ENCODE results near the gene CTU1. TPM values are rescaled to one million over a fixed set of nuclear protein-coding genes. Genes with fewer than 3 reads are reported as not detected.

Gene CTU1
- total RNA-seq, 1 experiment from 2014 or later = 8.6 TPM

DNA sequence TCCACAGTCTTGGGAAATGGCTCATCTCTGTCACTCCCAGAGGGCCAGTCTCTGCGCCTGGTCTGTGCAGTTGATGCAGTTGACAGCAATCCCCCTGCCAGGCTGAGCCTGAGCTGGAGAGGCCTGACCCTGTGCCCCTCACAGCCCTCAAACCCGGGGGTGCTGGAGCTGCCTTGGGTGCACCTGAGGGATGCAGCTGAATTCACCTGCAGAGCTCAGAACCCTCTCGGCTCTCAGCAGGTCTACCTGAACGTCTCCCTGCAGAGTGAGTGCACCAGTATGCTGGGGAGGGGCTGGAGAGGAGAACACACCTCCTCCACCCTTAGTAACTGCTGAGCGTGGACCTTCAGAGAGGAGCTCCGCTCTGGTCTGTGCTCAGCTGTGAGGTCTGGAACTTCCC lies 18.8 kb upstream of the CTU1 start:
- Mint-ChIP-seq H3K9me3 (no peaks in the 10 kb centered on the region), H3K27ac (no peak overlapping the region), H3K27me3 (ENCODE audit: low read depth) (peaks cover 6% of the 10 kb centered on the region; the same call in 1 of the 2 replicates), H3K4me3 (no peak overlapping the region), H3K36me3 (no peaks in the 10 kb centered on the region), H3K4me1 (peaks cover 1% of the 10 kb centered on the region; the same call in 1 of the 2 replicates)
- TF ChIP-seq, protein P1, sequence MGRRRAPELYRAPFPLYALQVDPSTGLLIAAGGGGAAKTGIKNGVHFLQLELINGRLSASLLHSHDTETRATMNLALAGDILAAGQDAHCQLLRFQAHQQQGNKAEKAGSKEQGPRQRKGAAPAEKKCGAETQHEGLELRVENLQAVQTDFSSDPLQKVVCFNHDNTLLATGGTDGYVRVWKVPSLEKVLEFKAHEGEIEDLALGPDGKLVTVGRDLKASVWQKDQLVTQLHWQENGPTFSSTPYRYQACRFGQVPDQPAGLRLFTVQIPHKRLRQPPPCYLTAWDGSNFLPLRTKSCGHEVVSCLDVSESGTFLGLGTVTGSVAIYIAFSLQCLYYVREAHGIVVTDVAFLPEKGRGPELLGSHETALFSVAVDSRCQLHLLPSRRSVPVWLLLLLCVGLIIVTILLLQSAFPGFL (CRISPR knock-in tag; IDR thresholded peaks at IDR 0.05; ENCODE audit: borderline replicate concordance) = no peak
- TF ChIP-seq, protein P2, sequence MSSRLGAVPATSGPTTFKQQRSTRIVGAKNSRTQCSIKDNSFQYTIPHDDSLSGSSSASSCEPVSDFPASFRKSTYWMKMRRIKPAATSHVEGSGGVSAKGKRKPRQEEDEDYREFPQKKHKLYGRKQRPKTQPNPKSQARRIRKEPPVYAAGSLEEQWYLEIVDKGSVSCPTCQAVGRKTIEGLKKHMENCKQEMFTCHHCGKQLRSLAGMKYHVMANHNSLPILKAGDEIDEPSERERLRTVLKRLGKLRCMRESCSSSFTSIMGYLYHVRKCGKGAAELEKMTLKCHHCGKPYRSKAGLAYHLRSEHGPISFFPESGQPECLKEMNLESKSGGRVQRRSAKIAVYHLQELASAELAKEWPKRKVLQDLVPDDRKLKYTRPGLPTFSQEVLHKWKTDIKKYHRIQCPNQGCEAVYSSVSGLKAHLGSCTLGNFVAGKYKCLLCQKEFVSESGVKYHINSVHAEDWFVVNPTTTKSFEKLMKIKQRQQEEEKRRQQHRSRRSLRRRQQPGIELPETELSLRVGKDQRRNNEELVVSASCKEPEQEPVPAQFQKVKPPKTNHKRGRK (CRISPR knock-in tag; IDR thresholded peaks at IDR 0.05; ENCODE audit: borderline replicate concordance) = no peak
- no peak for TF ChIP-seq ZNF317 (CRISPR knock-in tag; IDR thresholded peaks at IDR 0.05; ENCODE audit: borderline replicate concordance, low read depth)
- TF ChIP-seq SMAD3 (CRISPR knock-in tag; IDR thresholded peaks at IDR 0.05; ENCODE audit: borderline replicate concordance) = no peak
- no peak for TF ChIP-seq SOX15 (CRISPR knock-in tag; IDR thresholded peaks at IDR 0.05)
- no peak for TF ChIP-seq ELF4 (CRISPR knock-in tag; IDR thresholded peaks at IDR 0.05; ENCODE audit: low read depth)
- TF ChIP-seq, protein P3, sequence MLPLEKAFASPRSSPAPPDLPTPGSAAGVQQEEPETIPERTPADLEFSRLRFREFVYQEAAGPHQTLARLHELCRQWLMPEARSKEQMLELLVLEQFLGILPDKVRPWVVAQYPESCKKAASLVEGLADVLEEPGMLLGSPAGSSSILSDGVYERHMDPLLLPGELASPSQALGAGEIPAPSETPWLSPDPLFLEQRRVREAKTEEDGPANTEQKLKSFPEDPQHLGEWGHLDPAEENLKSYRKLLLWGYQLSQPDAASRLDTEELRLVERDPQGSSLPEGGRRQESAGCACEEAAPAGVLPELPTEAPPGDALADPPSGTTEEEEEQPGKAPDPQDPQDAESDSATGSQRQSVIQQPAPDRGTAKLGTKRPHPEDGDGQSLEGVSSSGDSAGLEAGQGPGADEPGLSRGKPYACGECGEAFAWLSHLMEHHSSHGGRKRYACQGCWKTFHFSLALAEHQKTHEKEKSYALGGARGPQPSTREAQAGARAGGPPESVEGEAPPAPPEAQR (CRISPR knock-in tag; IDR thresholded peaks at IDR 0.05) = no peak
- TF ChIP-seq ZNF121 (CRISPR knock-in tag; IDR thresholded peaks at IDR 0.05) = no peak
- TF ChIP-seq TP53 (CRISPR knock-in tag; IDR thresholded peaks at IDR 0.05) = no peak
- TF ChIP-seq FOXJ3 (CRISPR knock-in tag; IDR thresholded peaks at IDR 0.05; ENCODE audit: borderline replicate concordance) = no peak
- no peak for TF ChIP-seq SMAD4 (CRISPR knock-in tag; IDR thresholded peaks at IDR 0.05)
- TF ChIP-seq KAT7 (CRISPR knock-in tag; IDR thresholded peaks at IDR 0.05; ENCODE audit: borderline replicate concordance) = no peak
- TF ChIP-seq, protein P4, sequence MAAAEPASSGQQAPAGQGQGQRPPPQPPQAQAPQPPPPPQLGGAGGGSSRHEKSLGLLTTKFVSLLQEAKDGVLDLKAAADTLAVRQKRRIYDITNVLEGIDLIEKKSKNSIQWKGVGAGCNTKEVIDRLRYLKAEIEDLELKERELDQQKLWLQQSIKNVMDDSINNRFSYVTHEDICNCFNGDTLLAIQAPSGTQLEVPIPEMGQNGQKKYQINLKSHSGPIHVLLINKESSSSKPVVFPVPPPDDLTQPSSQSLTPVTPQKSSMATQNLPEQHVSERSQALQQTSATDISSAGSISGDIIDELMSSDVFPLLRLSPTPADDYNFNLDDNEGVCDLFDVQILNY (CRISPR knock-in tag; IDR thresholded peaks at IDR 0.05) = no peak
- no peak for TF ChIP-seq NFATC4 (CRISPR knock-in tag; IDR thresholded peaks at IDR 0.05)
- no peak for TF ChIP-seq ZNF396 (CRISPR knock-in tag; IDR thresholded peaks at IDR 0.05; ENCODE audit: borderline replicate concordance)
- TF ChIP-seq CBFB (CRISPR knock-in tag; IDR thresholded peaks at IDR 0.05; ENCODE audit: low read depth) = no peak
- ChIA-PET POLR2A (no interaction called here), CTCF (interaction anchor here (1.1 kb wide), 2 partner anchors 15 to 32 kb away, joined by 3 to 4 read pairs; no protein-coding TSS in a partner anchor)
- no peak for DNase-seq (ENCODE audit: low spot score)
- ATAC-seq = no peak

DNA sequence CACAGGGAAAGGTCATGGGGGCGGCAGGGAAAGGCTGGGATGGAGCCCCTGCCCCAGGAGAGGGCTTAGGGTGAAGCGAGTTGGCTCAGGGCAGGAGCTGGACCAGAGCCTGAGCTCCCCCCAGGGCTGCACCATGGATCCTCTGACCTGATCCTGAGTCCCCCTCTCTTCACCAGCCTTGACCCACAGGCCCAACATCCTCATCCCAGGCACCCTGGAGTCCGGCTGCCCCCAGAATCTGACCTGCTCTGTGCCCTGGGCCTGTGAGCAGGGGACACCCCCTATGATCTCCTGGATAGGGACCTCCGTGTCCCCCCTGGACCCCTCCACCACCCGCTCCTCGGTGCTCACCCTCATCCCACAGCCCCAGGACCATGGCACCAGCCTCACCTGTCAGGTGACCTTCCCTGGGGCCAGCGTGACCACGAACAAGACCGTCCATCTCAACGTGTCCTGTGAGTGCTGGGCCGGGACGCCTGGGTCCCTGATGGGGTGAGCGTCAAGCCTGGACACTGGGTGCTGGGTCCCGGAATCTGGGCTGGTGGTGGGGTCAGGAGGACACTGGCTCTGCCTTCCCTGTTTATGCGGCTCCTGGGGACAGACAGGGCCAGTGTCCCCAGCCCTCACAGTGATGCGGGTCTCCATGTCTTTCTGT lies 17.3 kb upstream of the CTU1 start:
- Mint-ChIP-seq H3K4me1 (no peaks in the 10 kb centered on the region), H3K36me3 (no peaks in the 10 kb centered on the region), H3K4me3 (no peak overlapping the region), H3K27ac (no peak overlapping the region), H3K9me3 (no peaks in the 10 kb centered on the region), H3K27me3 (ENCODE audit: low read depth) (peaks cover 6% of the 10 kb centered on the region; the same call in 1 of the 2 replicates)
- CTCF ChIA-PET = no interaction called here
- no peak for DNase-seq (ENCODE audit: low spot score)
- no peak for ATAC-seq
- POLR2A ChIA-PET = no interaction called here
- TF ChIP-seq NR1H2 (CRISPR knock-in tag; IDR thresholded peaks at IDR 0.05) (no peak), GABPB1 (CRISPR knock-in tag; IDR thresholded peaks at IDR 0.05) (no peak), NFATC4 (CRISPR knock-in tag; IDR thresholded peaks at IDR 0.05) (no peak), ESRRA (CRISPR knock-in tag; IDR thresholded peaks at IDR 0.05; ENCODE audit: borderline replicate concordance) (no peak)
- TF ChIP-seq, protein P5, sequence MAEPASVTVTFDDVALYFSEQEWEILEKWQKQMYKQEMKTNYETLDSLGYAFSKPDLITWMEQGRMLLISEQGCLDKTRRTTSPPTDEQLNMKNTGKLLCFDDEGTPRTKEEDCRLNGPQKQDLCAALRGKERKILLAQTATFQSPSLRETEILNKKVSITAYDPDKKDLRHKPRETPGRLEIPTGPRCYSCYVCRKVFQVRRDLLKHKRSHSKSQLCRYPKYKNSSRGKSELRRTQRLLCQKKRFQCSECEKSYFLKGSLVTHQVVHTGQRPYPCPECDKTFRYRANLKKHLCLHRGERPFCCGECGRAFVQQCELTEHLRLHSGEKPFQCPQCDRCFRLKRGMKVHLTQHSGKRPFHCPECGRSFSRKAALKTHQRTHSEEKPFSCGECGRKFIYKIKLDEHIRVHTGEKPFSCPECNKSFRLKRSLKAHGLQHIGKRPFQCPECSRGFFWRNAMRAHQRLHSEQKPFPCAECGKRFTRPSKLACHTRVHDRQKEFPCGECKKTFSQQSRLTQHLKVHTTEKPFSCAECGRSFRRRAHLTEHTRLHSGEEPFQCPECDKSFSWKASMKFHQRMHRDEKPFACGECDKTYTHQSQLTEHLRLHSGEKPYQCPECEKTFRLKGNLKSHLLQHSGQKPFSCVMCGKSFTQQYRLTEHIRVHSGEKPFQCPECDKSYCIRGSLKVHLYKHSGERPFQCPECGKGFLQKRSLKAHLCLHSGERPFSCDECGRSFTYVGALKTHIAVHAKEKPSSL (CRISPR knock-in tag; conservative IDR thresholded peaks at IDR 0.05) = no peak
- TF ChIP-seq, protein P6, sequence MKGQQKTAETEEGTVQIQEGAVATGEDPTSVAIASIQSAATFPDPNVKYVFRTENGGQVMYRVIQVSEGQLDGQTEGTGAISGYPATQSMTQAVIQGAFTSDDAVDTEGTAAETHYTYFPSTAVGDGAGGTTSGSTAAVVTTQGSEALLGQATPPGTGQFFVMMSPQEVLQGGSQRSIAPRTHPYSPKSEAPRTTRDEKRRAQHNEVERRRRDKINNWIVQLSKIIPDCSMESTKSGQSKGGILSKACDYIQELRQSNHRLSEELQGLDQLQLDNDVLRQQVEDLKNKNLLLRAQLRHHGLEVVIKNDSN (CRISPR knock-in tag; IDR thresholded peaks at IDR 0.05) = no peak
- TF ChIP-seq, protein P7, sequence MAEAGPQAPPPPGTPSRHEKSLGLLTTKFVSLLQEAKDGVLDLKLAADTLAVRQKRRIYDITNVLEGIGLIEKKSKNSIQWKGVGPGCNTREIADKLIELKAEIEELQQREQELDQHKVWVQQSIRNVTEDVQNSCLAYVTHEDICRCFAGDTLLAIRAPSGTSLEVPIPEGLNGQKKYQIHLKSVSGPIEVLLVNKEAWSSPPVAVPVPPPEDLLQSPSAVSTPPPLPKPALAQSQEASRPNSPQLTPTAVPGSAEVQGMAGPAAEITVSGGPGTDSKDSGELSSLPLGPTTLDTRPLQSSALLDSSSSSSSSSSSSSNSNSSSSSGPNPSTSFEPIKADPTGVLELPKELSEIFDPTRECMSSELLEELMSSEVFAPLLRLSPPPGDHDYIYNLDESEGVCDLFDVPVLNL (CRISPR knock-in tag; IDR thresholded peaks at IDR 0.05; ENCODE audit: borderline replicate concordance, low read depth) = no peak
- TF ChIP-seq, protein P8, sequence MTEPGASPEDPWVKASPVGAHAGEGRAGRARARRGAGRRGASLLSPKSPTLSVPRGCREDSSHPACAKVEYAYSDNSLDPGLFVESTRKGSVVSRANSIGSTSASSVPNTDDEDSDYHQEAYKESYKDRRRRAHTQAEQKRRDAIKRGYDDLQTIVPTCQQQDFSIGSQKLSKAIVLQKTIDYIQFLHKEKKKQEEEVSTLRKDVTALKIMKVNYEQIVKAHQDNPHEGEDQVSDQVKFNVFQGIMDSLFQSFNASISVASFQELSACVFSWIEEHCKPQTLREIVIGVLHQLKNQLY (CRISPR knock-in tag; IDR thresholded peaks at IDR 0.05) = no peak

Measured in WTC11 (cell line).